ENCODE results near the gene PHKB. TPM values are rescaled to one million over a fixed set of nuclear protein-coding genes. Genes with fewer than 3 reads are reported as not detected.

The PHKB gene
- total RNA-seq, 1 experiment from 2014 or later = 38.8 TPM

DNA sequence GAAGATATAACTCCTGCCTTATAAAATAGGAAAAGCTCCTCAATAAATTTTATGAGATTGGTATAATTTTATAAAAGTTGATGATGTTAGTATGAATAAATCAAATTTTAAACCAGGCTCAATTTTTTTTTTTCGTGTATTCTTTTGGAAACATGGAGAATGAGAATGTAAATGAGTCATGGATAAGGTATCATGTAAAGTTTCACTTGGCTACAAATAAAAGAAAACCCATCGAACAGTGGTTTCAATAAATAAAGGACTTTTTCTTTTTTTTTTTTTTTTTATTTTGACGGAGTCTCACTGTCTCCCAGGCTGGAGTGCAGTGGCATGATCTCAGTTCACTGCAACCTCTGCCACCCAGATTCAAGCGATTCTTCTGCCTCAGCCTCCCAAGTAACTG, 67.3 kb downstream of the PHKB start:
- no peaks in the 10 kb centered on the region; a peak in 1 of 7 replicates for H3K36me3 Mint-ChIP-seq (ENCODE audit: insufficient read depth in 1 of 3, low read depth in 3 of 3)
- Histone ChIP-seq H3K79me1 (ENCODE audit: insufficient read depth, low read depth, low read length, poor library complexity, severe bottlenecking) (no peaks in the 10 kb centered on the region), H3K23ac (ENCODE audit: insufficient read length, low read depth, low read length) (no peak overlapping the region), H3K79me2 (ENCODE audit: insufficient read depth, low read length) (no peaks in the 10 kb centered on the region), H3K9ac (ENCODE audit: extremely low read depth, insufficient read length, low read length) (no peak overlapping the region), H3K4ac (ENCODE audit: low read depth, low read length) (no peak overlapping the region), H4K20me1 (ENCODE audit: control insufficient read depth, insufficient read depth, insufficient read length) (no peaks in the 10 kb centered on the region), H3K14ac (ENCODE audit: insufficient read depth, low read length) (no peak overlapping the region), H2AK5ac (ENCODE audit: insufficient read length, low read length) (no peak overlapping the region), H4K5ac (ENCODE audit: insufficient read length, low read depth, low read length) (no peak overlapping the region), H4K91ac (ENCODE audit: insufficient read length, low read depth, low read length) (no peak overlapping the region), H2BK12ac (ENCODE audit: insufficient read length, low read depth, low read length) (no peak overlapping the region), H3K9me3 (ENCODE audit: control insufficient read depth, low read depth, low read length) (no peaks in the 10 kb centered on the region), H2BK15ac (ENCODE audit: low read depth, low read length) (no peak overlapping the region), H2BK120ac (ENCODE audit: low read depth, low read length, poor library complexity, severe bottlenecking) (no peak overlapping the region), H3K56ac (ENCODE audit: insufficient read length, low read depth, low read length) (no peak overlapping the region), H3T11ph (ENCODE audit: low read length) (no peak overlapping the region), H3K18ac (ENCODE audit: insufficient read length, low read depth, low read length) (no peak overlapping the region), H3K23me2 (ENCODE audit: insufficient read length, low read depth, low read length, poor library complexity, severe bottlenecking) (no peaks in the 10 kb centered on the region), H3K27me3 (ENCODE audit: insufficient read depth, low read length) (no peaks in the 10 kb centered on the region), H3K4me2 (ENCODE audit: insufficient read depth, insufficient read length, low read length) (no peak overlapping the region), H4K8ac (replicated peaks; ENCODE audit: insufficient read length, low read depth, low read length) (no peak overlapping the region), H2AFZ (ENCODE audit: low read length) (no peak overlapping the region), H3K27ac (ENCODE audit: insufficient read length, low read depth, low read length) (no peak overlapping the region), H2BK20ac (ENCODE audit: low read depth, low read length, poor library complexity, severe bottlenecking) (no peak overlapping the region), H3K4me1 (ENCODE audit: insufficient read depth, low read length) (no peaks in the 10 kb centered on the region; the same call in 1 of the 2 replicates), H2BK5ac (ENCODE audit: insufficient read length, low read length) (no peak overlapping the region)
- H3K27me3 Mint-ChIP-seq (ENCODE audit: low read depth) = no peaks in the 10 kb centered on the region
- no peak overlapping the region for H3K4me3 Mint-ChIP-seq
- H3K4me1 Mint-ChIP-seq = peaks cover 7 to 8% of the 10 kb centered on the region in 2 experiments
- no peaks in the 10 kb centered on the region for H3K9me3 Mint-ChIP-seq
- H3K27ac Mint-ChIP-seq = no peak overlapping the region
- DNase-seq = no peak
- TF ChIP-seq, protein P1, sequence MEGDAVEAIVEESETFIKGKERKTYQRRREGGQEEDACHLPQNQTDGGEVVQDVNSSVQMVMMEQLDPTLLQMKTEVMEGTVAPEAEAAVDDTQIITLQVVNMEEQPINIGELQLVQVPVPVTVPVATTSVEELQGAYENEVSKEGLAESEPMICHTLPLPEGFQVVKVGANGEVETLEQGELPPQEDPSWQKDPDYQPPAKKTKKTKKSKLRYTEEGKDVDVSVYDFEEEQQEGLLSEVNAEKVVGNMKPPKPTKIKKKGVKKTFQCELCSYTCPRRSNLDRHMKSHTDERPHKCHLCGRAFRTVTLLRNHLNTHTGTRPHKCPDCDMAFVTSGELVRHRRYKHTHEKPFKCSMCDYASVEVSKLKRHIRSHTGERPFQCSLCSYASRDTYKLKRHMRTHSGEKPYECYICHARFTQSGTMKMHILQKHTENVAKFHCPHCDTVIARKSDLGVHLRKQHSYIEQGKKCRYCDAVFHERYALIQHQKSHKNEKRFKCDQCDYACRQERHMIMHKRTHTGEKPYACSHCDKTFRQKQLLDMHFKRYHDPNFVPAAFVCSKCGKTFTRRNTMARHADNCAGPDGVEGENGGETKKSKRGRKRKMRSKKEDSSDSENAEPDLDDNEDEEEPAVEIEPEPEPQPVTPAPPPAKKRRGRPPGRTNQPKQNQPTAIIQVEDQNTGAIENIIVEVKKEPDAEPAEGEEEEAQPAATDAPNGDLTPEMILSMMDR (conservative IDR thresholded peaks at IDR 0.05) = no peak
- WGBS (ENCODE audit: extremely low coverage, insufficient read length, low lambda C conversion rate) = no CpG with 5 or more reads among the region's 4 CpGs
